Thymus (tissue), 11 donors: ENCODE data around the gene TMEM223. TPM values are rescaled to one million over a fixed set of nuclear protein-coding genes. Genes with fewer than 3 reads are reported as not detected.
A peak's percentile ranks its signal among the peaks of the same experiment; 100 is the strongest.
"Not testable (repeated sequence)": the region's sequence is repeated elsewhere in the genome, so short reads cannot be mapped to it uniquely, and the experiment has no call there.

ENCODE experiments used
- DNase-seq, 9 donors: peaks; one replicate each; pipeline ENCODE4 v3.0.0-alpha.2; 2013; ENCODE audit warnings: low spot score in 9 of 9, low read depth in 6 of 9, missing footprints in 1 of 9
- H3K27ac ChIP-seq, 2 donors: one replicate each; pipeline ENCODE4 v1.5.1; 2013; ENCODE audit warnings: control low read depth in 1 of 2, low read depth in 1 of 2, low read length in 1 of 2, mild to moderate bottlenecking in 1 of 2, moderate library complexity in 1 of 2
- H3K27me3 ChIP-seq, 2 donors: one replicate each; pipeline ENCODE4 v1.5.1; 2013; ENCODE audit warnings: low read length in 1 of 2; ENCODE audit not compliant: control insufficient read depth in 2 of 2, insufficient read depth in 1 of 2
- H3K36me3 ChIP-seq, 2 donors: one replicate each; pipeline ENCODE4 v1.5.1; 2013; ENCODE audit warnings: low read length in 1 of 2, mild to moderate bottlenecking in 1 of 2, moderate library complexity in 1 of 2; ENCODE audit not compliant: control insufficient read depth in 2 of 2, insufficient read depth in 2 of 2
- H3K4me1 ChIP-seq, 2 donors: one replicate each; pipeline ENCODE4 v1.5.1; 2013; ENCODE audit warnings: low read length in 2 of 2; ENCODE audit not compliant: control insufficient read depth in 2 of 2, insufficient read depth in 2 of 2
- H3K4me3 ChIP-seq, 2 donors: one replicate each; pipeline ENCODE4 v1.5.1; 2013; ENCODE audit warnings: low read length in 2 of 2, control low read depth in 1 of 2, mild to moderate bottlenecking in 1 of 2
- H3K9me3 ChIP-seq, 2 donors: one replicate each; pipeline ENCODE4 v1.5.1; 2013; ENCODE audit warnings: low read length in 1 of 2, mild to moderate bottlenecking in 1 of 2; ENCODE audit not compliant: control insufficient read depth in 2 of 2, insufficient read depth in 1 of 2
- WGBS: extraction: QIAGEN DNeasy Blood & Tissue Kit; methylation state at CpG from one replicate; pipeline ENCODE4 v1.1.7; 2013; 5-methylcytosine and 5-hydroxymethylcytosine counted together
- polyA plus RNA-seq: library from polyadenylated mRNA; stranded (reverse); fragments of 200-250 nt; gene quantifications from one replicate; pipeline ENCODE4 v1.2.3, GENCODE V29; 2013
- total RNA-seq: library from RNA; stranded (reverse); fragments of 120-200 nt; gene quantifications from one replicate; pipeline ENCODE4 v1.2.4, GENCODE V29; 2013
- donor health status: healthy.

The TMEM223 gene
- total and polyA plus RNA-seq, 2 donors = 18.4 to 19.9 TPM

DNA sequence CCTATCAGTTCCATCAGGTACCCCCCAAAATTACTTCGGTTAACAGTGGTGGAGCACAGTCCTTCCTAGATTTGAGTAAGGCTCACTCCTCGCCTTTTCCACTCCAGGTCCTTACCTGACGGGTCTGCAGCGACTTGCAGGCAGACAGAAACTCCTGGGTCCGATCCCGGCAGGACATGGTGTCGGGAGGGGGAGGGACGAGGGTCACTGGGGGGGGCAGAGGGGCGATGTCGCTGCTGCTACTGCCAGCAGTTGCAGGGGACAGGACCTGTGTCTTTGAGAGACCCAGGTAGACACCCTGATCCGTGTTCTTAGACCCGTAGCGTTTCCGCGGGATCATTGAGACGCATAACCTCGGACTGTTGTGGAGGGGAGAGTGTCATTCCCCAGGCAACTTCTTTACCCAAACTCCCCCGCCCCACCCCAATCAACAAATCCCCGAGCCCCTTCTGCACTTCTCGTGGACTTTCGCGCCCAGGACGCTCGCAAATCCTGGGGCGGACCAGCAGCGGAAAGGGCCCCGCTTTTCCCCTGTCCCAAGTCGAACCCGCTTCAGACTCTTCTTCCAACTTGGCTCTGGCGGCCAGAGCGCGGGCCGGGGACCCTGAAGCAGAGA lies 39.2 kb upstream of the TMEM223 start:
- WGBS = 1% methylated on average over 33 of the region's 33 CpGs
- Histone ChIP-seq H3K36me3 (peaks cover 34 to 39% of the 10 kb centered on the region in 2 donors), H3K27ac (peak overlapping the region; percentile 94 to 95), H3K27me3 (no peaks in the 10 kb centered on the region), H3K9me3 (no peaks in the 10 kb centered on the region), H3K4me3 (peak overlapping the region; percentile 74 to 98), H3K4me1 (peaks cover 15 to 20% of the 10 kb centered on the region in 2 donors)
- peak in 1 of 9 donors; percentile 22 for DNase-seq

DNA sequence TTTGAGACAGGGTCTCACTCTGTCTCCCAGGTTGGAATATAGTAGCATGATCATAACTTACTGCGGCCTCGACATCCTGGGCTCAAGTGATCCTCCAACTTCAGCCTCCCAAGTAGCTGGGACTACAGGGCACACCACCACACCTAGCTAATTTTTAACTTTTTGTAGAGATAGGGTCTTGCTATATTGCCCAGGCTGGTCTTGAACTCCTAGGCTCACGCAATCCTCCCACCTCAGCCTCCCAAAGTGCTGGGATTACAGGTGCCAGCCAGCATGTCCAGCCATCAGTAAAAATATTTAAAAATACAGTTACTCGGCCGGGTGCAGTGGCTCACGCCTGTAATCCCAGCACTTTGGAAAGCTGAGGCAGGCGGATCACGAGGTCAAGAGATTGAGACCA lies 36.3 kb upstream of the TMEM223 start:
- WGBS = 98% methylated on average over 8 of the region's 8 CpGs
- not testable (repeated sequence) for DNase-seq, H3K4me3 ChIP-seq, H3K27ac ChIP-seq, H3K9me3 ChIP-seq, H3K27me3 ChIP-seq
- Histone ChIP-seq H3K4me1 (peaks cover 15 to 18% of the 10 kb centered on the region in 2 donors), H3K36me3 (peaks cover 39% of the 10 kb centered on the region in 2 donors)

DNA sequence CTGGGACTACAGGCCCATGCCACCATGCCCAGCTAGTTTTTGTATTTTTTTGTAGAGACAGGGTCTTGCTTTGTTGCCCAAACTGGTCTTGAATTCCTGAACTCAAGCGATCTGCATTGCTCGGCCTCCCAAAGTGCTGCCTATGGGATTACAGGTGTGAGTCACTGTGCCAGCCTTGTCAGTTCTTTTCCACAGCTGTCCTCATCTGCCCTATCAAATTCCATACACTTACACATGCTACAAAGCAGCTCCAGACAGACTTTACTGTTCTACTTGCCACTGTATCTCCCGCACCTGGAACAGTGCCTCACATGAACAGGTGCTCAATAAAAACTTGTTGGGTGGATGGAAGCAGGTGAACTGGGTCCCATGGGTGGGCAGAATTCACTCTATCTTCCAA lies 31.9 kb upstream of the TMEM223 start:
- DNase-seq = no peak
- Histone ChIP-seq H3K27me3 (no peaks in the 10 kb centered on the region), H3K36me3 (peaks cover 70 to 71% of the 10 kb centered on the region in 2 donors), H3K27ac (no peak overlapping the region), H3K9me3 (no peaks in the 10 kb centered on the region), H3K4me3 (no peak overlapping the region), H3K4me1 (no peaks in the 10 kb centered on the region)
- 97% methylated on average over 3 of the region's 3 CpGs for WGBS

DNA sequence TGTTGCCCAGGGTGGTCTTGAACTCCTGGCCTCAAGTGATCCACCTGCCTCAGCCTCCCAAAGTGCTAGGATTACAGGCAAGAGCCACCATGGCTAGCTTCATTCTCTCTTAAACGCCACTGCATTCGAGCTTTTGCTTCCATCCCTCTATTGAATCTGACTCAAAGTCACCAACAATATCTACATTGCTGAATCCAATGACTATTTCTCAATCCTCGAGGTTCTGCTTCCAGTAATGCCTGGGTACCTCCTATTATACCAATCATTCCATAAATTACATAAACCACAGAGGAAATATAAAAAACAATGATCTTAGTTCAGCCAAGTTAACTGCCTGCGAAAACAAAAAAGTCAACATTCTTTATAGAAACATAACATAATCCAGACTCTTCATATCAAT lies 25.3 kb upstream of the TMEM223 start:
- peaks cover 25 to 41% of the 10 kb centered on the region in 2 donors for H3K36me3 ChIP-seq

DNA sequence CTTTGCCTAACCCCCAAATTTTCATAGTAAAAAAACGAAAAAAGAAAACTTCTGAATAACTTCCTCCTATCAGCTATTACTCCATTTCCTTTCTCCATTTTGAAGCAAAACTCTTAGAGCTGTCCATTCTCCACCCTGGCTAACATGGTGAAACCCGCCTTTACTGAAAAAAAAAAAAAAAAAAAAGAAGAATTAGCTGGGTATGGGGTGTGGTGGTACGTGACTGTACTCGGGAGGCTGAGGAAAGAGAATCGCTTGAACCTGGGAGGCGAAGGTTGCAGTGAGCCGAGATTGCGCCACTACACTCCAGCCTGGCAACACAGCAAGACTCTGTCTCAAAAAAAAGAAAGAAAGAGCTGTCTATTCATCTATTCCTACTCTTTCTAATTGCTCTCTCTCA lies 24.8 kb upstream of the TMEM223 start:
- H3K9me3 ChIP-seq = no peaks in the 10 kb centered on the region
- H3K27ac ChIP-seq = no peak overlapping the region
- H3K36me3 ChIP-seq = peaks cover 21 to 39% of the 10 kb centered on the region in 2 donors
- DNase-seq = no peak
- no peak overlapping the region for H3K4me3 ChIP-seq
- 99% methylated on average over 8 of the region's 8 CpGs for WGBS
- H3K4me1 ChIP-seq = no peaks in the 10 kb centered on the region
- no peaks in the 10 kb centered on the region for H3K27me3 ChIP-seq

More for the DNA sequence above, 25.3 kb upstream of the TMEM223 start:
- H3K27ac ChIP-seq = no peak overlapping the region
- H3K4me1 ChIP-seq = no peaks in the 10 kb centered on the region
- 96% methylated on average over 4 of the region's 4 CpGs for WGBS
- H3K9me3 ChIP-seq = no peaks in the 10 kb centered on the region
- H3K4me3 ChIP-seq = no peak overlapping the region
- no peak for DNase-seq
- H3K27me3 ChIP-seq = no peaks in the 10 kb centered on the region

DNA sequence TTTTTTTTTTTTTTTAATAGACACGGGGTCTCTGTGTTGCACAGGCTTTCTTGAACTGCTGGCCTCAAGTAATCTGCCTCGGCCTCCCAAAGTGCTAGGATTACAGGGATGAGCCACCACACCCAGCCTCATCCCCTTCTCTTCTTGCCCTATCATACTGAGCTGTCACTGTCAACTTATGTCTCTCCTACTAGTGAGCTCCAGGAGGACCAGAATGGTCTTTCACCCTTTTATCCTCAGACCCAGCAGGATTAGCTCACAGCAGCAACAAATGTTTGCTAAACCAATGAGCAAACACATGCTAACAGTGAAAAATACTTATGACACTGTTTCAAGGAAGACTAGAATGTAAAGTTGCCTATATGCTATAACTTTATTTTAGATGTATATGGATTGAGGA lies 19.9 kb upstream of the TMEM223 start:
- H3K27ac ChIP-seq = no peak overlapping the region
- 99% methylated on average over 2 of the region's 2 CpGs for WGBS
- H3K4me1 ChIP-seq = peaks cover 0 to 2% of the 10 kb centered on the region in 2 donors
- H3K27me3 ChIP-seq = no peaks in the 10 kb centered on the region
- H3K9me3 ChIP-seq = peaks cover 0 to 3% of the 10 kb centered on the region in 2 donors
- H3K36me3 ChIP-seq = peaks cover 5 to 13% of the 10 kb centered on the region in 2 donors
- no peak for DNase-seq
- H3K4me3 ChIP-seq = no peak overlapping the region

DNA sequence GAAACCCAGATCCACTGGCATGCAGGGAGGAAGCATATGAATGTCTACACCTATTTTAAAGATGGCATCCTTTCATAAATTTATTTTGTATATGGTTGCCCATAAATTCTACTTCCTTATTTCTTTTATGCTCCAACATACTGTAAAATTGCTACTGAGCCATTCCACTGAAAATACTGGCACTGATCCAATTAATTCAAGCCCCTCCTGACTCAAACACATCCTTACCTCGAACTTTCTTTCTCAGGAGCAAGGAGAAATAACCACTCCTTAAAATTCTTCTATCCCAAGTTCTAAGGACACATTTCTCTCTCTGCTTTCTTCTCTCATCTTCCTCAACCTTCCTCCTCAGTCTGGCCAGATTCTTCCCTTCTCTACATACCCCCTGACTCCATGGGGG lies 18.9 kb upstream of the TMEM223 start:
- 50% methylated on average over 1 of the region's 1 CpG for WGBS
- peaks cover 0 to 3% of the 10 kb centered on the region in 2 donors for H3K9me3 ChIP-seq
- peaks cover 5% of the 10 kb centered on the region in 2 donors for H3K36me3 ChIP-seq
- no peaks in the 10 kb centered on the region for H3K27me3 ChIP-seq
- DNase-seq = no peak
- peaks cover 0 to 11% of the 10 kb centered on the region in 2 donors for H3K4me1 ChIP-seq
- H3K4me3 ChIP-seq = no peak overlapping the region
- H3K27ac ChIP-seq = no peak overlapping the region

DNA sequence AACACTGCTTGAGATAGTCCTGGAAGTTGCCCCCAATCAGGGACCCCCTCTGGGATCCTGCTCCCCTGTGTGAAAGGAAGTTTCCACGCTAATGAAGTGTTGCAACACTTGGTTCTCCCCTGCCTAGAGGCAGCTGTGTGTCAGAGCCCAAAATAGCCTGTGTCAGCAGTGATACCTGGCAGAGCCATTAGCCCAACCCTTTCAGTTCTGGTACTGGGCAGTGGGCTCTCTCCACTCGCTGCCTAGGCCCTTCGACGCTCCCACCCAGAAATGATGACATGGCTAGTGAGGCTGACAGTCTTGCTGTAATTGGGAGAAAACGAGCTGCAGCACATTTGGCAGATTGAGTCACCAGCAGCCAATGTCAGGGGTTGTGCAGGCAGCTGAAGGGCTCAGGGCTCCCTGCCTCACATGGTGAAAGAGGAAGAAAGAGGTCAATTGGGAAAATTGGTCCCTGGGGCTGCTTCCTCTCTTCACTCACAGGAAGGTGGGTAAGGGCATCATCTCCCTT lies 14.9 kb upstream of the TMEM223 start:
- H3K4me3 ChIP-seq = no peak overlapping the region
- DNase-seq = peak in 1 of 9 donors; percentile 10
- H3K4me1 ChIP-seq = peaks cover 8 to 22% of the 10 kb centered on the region in 2 donors
- WGBS = 96% methylated on average over 5 of the region's 5 CpGs
- H3K27ac ChIP-seq = peak overlapping the region; percentile 10 to 88
- no peaks in the 10 kb centered on the region for H3K27me3 ChIP-seq
- H3K36me3 ChIP-seq = peaks cover 21 to 23% of the 10 kb centered on the region in 2 donors
- H3K9me3 ChIP-seq = peaks cover 0 to 3% of the 10 kb centered on the region in 2 donors

DNA sequence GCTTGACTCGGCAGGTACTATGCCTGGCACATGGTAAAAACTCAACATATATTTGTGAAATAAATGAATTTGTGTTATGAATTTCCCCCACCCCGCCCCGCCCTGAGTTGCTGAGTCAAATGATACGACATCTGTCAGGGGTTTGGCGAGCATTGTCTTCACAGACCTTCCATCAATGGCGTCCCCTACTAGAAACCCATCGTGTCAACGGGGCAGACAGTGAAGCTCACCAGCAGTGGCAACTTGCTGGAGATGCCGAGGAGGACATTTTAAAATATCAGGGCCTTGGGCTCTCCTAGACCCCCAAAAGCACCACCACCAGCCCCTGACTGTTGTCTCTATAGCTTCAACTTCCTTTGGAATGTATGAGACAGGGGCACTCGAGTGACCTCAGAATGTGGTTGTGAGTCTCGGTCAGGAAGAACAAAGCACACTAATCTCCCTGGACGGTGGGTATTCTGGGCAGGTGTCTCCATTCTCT lies 14.2 kb upstream of the TMEM223 start:
- Histone ChIP-seq H3K27me3 (no peaks in the 10 kb centered on the region), H3K36me3 (peaks cover 27 to 30% of the 10 kb centered on the region in 2 donors), H3K27ac (peak overlapping the region; percentile 84 to 88), H3K4me1 (peaks cover 8 to 22% of the 10 kb centered on the region in 2 donors), H3K9me3 (peaks cover 0 to 3% of the 10 kb centered on the region in 2 donors), H3K4me3 (peak overlapping the region; percentile 80 to 89)
- 40% methylated on average over 12 of the region's 12 CpGs for WGBS
- no peak for DNase-seq
